HCT116 (cell line): ENCODE data around the gene SFPQ. TPM values are rescaled to one million over a fixed set of nuclear protein-coding genes. Genes with fewer than 3 reads are reported as not detected.

Experiments
- ATAC-seq: fragments of 200-7000 bp; cut with Tn5 transposase; 2 replicates; pipeline ENCODE4 v1.9.1; 2020; ENCODE audit warnings: mild to moderate bottlenecking, moderate library complexity
- BruUV-seq: library from RNA; stranded (reverse); fragments of 400-500 nt; replicated peaks from 2 replicates; lab custom pipeline; 2021; lab: Mats Ljungman, UMichigan
- CTCF ChIA-PET: fragments of 300-600 bp; sonication (Branson Sonifier 250); formaldehyde crosslinking; loops from one replicate; lab custom pipeline; 2021; ENCODE audit warnings: antibody characterized with exemption; lab: Charles Lee
- POLR2A ChIA-PET: fragments of 300-600, 350-600 bp; sonication (Branson Sonifier 250); formaldehyde crosslinking; loops from one replicate; lab custom pipeline; 2021; ENCODE audit warnings: antibody characterized with exemption; lab: Charles Lee
- RAD21 ChIA-PET, 2 experiments: fragments of 300-600 bp; sonication (Branson Sonifier 250); formaldehyde crosslinking; loops; one replicate each; lab custom pipeline; 2023; ENCODE audit warnings: low total read pairs in 2 of 2; ENCODE audit not compliant: uncharacterized antibody in 2 of 2, unreplicated experiment in 2 of 2, low non-redundant PET in 1 of 2; lab: Charles Lee
- DNase-seq: peaks from one replicate; pipeline ENCODE4 v3.0.0-alpha.2; 2010; ENCODE audit warnings: low read depth, low spot score
- H2AFZ ChIP-seq: fragments of 200-600 bp; shearing (Covaris generic), sonication (generic); 2 replicates; pipeline ENCODE4 v1.6.1; 2017; ENCODE audit warnings: low read depth, mixed run types, mixed read lengths, antibody characterized with exemption, low read length; ENCODE audit not compliant: poor library complexity, severe bottlenecking
- H3K27ac ChIP-seq: 2 replicates; pipeline ENCODE4 v1.5.1; 2012; ENCODE audit warnings: low read depth, low read length
- H3K27me3 ChIP-seq: fragments of 200-600 bp; sonication (generic); 2 replicates; pipeline ENCODE4 v1.6.1; 2016; ENCODE audit warnings: mixed run types, low read length, mixed read lengths; ENCODE audit not compliant: insufficient read depth
- H3K36me3 ChIP-seq, 2 experiments: fragments of 200-500 bp in 1 of 2; fragments of 200-600 bp in 1 of 2; sonication (Bioruptor generic) in 1 of 2; sonication (generic) in 1 of 2; 2 replicates each; pipeline versions ENCODE4 v1.5.1 to v1.6.1; 2014 to 2016; ENCODE audit warnings: low read length in 2 of 2, inconsistent platforms in 1 of 2, mixed read lengths in 1 of 2, mixed run types in 1 of 2; ENCODE audit not compliant: insufficient read depth in 2 of 2, control insufficient read depth in 1 of 2
- H3K4me1 ChIP-seq, 2 experiments: fragments of 200-600 bp in 1 of 2; sonication (generic) in 1 of 2; 2 replicates each; pipeline versions ENCODE4 v1.5.1 to v1.6.1; 2012 to 2017; ENCODE audit warnings: low read length in 2 of 2, inconsistent platforms in 1 of 2, mild to moderate bottlenecking in 1 of 2, mixed read lengths in 1 of 2, mixed run types in 1 of 2, moderate library complexity in 1 of 2; ENCODE audit not compliant: insufficient read depth in 2 of 2, control insufficient read depth in 1 of 2
- H3K4me2 ChIP-seq: fragments of 200-600 bp; sonication (generic); 2 replicates; pipeline ENCODE4 v1.6.1; 2017; ENCODE audit warnings: mixed run types, low read length, mixed read lengths
- H3K4me3 ChIP-seq, 2 experiments: fragments of 200-600 bp in 1 of 2; sonication (generic) in 1 of 2; replicated peaks in 1 of 2; 2 replicates each; pipeline ENCODE4 v1.5.1; 2011 to 2016; ENCODE audit warnings: low read length in 2 of 2, control low read depth in 1 of 2, low read depth in 1 of 2, mild to moderate bottlenecking in 1 of 2, mixed read lengths in 1 of 2, mixed run types in 1 of 2
- H3K79me2 ChIP-seq: fragments of 200-600 bp; sonication (generic); 2 replicates; pipeline ENCODE4 v1.6.1; 2017; ENCODE audit warnings: mild to moderate bottlenecking, mixed run types, low read length, moderate library complexity, mixed read lengths; ENCODE audit not compliant: insufficient read depth
- H3K9ac ChIP-seq: fragments of 200-600 bp; sonication (generic); 2 replicates; pipeline ENCODE4 v1.6.1; 2016; ENCODE audit warnings: low read length, mixed read lengths
- H3K9me2 ChIP-seq: fragments of 200-600 bp; sonication (generic), shearing (Covaris generic); 2 replicates; pipeline ENCODE4 v1.6.1; 2017; ENCODE audit warnings: mixed run types, mild to moderate bottlenecking, moderate library complexity; ENCODE audit not compliant: insufficient read depth
- H3K9me3 ChIP-seq, 2 experiments: fragments of 200-500 bp in 1 of 2; fragments of 200-600 bp in 1 of 2; sonication (Bioruptor generic) in 1 of 2; sonication (generic) in 1 of 2; 2 replicates each; pipeline ENCODE4 v1.6.1; 2014 to 2017; ENCODE audit warnings: low read length in 2 of 2, mixed read lengths in 2 of 2, inconsistent platforms in 1 of 2, low read depth in 1 of 2, mild to moderate bottlenecking in 1 of 2, mixed run types in 1 of 2, moderate library complexity in 1 of 2; ENCODE audit not compliant: control insufficient read depth in 1 of 2, insufficient read depth in 1 of 2
- H4K20me1 ChIP-seq: fragments of 200-600 bp; sonication (generic), shearing (Covaris generic); 2 replicates; pipeline ENCODE4 v1.6.1; 2017; ENCODE audit warnings: mixed run types, mild to moderate bottlenecking, moderate library complexity; ENCODE audit not compliant: insufficient read depth
- ATF3 ChIP-seq: IDR thresholded peaks from 2 replicates; pipeline ENCODE4 v1.6.1; 2012
- CBX3 ChIP-seq: IDR thresholded peaks from 2 replicates; pipeline ENCODE4 v1.6.1; 2012; ENCODE audit warnings: low read depth
- CTCF ChIP-seq, 3 experiments: fragments of 200-600 bp in 1 of 3; sonication (generic) in 1 of 3; IDR thresholded peaks in 2 of 3; conservative IDR thresholded peaks in 1 of 3; 2 replicates each; pipeline ENCODE4 v1.5.1; 2012 to 2017; ENCODE audit warnings: low read depth in 2 of 3, low read length in 2 of 3, antibody characterized with exemption in 1 of 3, borderline replicate concordance in 1 of 3, control low read depth in 1 of 3, mild to moderate bottlenecking in 1 of 3, mixed read lengths in 1 of 3, mixed run types in 1 of 3, moderate library complexity in 1 of 3; ENCODE audit not compliant: insufficient read depth in 1 of 3
- ELF1 ChIP-seq: IDR thresholded peaks from 2 replicates; pipeline ENCODE4 v1.6.1; 2012; ENCODE audit warnings: low read depth, borderline replicate concordance
- EZH2 ChIP-seq: fragments of 200-600 bp; sonication (generic); IDR thresholded peaks from 2 replicates; pipeline ENCODE4 v1.6.1; 2017; ENCODE audit warnings: antibody characterized with exemption, mixed run types
- EZH2phosphoT487 ChIP-seq: fragments of 200-600 bp; IDR thresholded peaks from 2 replicates; pipeline ENCODE4 v1.6.1; 2018; ENCODE audit warnings: antibody characterized with exemption, borderline replicate concordance
- FOSL1 ChIP-seq: IDR thresholded peaks from 2 replicates; pipeline ENCODE4 v1.6.1; 2012; ENCODE audit warnings: low read depth
- JUND ChIP-seq: IDR thresholded peaks from 2 replicates; pipeline ENCODE4 v1.6.1; 2012
- POLR2AphosphoS5 ChIP-seq: IDR thresholded peaks from 2 replicates; pipeline ENCODE4 v1.6.1; 2011; ENCODE audit warnings: mild to moderate bottlenecking, low read depth, low read length, moderate library complexity
- REST ChIP-seq: IDR thresholded peaks from 2 replicates; pipeline ENCODE4 v1.6.1; 2012; ENCODE audit warnings: low read depth
- SIN3A ChIP-seq: IDR thresholded peaks from 2 replicates; pipeline ENCODE4 v1.6.1; 2012; ENCODE audit warnings: low read depth
- SRF ChIP-seq: IDR thresholded peaks from 2 replicates; pipeline ENCODE4 v1.6.1; 2012; ENCODE audit warnings: low read depth
- YY1 ChIP-seq: IDR thresholded peaks from 2 replicates; pipeline ENCODE4 v1.6.1; 2011; ENCODE audit warnings: low read length, low read depth, moderate library complexity, mild to moderate bottlenecking; ENCODE audit not compliant: insufficient replicate concordance; ENCODE audit errors: extremely low read depth
- intact Hi-C: fragments of 100-400 bp; cut with micrococcal nuclease; formaldehyde crosslinking; loops from 2 replicates; pipeline ENCODE4 v1.10.0; 2022
- total RNA-seq: library from RNA; stranded (reverse); gene quantifications from one replicate; pipeline ENCODE4 v1.2.1, GENCODE V29; 2021; ENCODE audit not compliant: unreplicated experiment
- TF ChIP-seq, protein P1 (sequence below): IDR thresholded peaks from 2 replicates; pipeline ENCODE4 v1.6.1; 2012

The SFPQ gene
- total RNA-seq, 1 experiment from 2014 or later = 327 TPM

GRCh38 chr1:35186239-35186638 is 6.7 kb downstream of the SFPQ start:
- BruUV-seq = no TSS peak
- no peaks in the 10 kb centered on the region for H3K9me2 ChIP-seq
- intact Hi-C loops = no loop called here
- ATAC-seq = no peak
- TF ChIP-seq POLR2AphosphoS5 = no peak
- TF ChIP-seq REST = no peak
- no peak for TF ChIP-seq CBX3
- TF ChIP-seq YY1 = no peak
- no peak for TF ChIP-seq ATF3
- TF ChIP-seq FOSL1 = no peak
- TF ChIP-seq EZH2 = no peak
- TF ChIP-seq SIN3A = no peak
- TF ChIP-seq CTCF (IDR thresholded peaks at IDR 0.05 in 2 of 3, conservative IDR thresholded peaks at IDR 0.05 in 1 of 3; ENCODE audit: borderline replicate concordance in 1 of 3, insufficient read depth in 1 of 3, low read depth in 2 of 3, low read length in 2 of 3) = no peak
- TF ChIP-seq EZH2phosphoT487 = no peak
- no peak for TF ChIP-seq ELF1
- TF ChIP-seq, protein P1, sequence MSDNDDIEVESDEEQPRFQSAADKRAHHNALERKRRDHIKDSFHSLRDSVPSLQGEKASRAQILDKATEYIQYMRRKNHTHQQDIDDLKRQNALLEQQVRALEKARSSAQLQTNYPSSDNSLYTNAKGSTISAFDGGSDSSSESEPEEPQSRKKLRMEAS = no peak
- no peak for TF ChIP-seq SRF
- no peak; the same call in 1 of the 2 replicates for TF ChIP-seq JUND
- TF ChIP-seq, all 23 proteins: peak for 0
- Histone ChIP-seq H3K9ac (no peak overlapping the region), H3K4me2 (no peak overlapping the region), H4K20me1 (peaks cover 95% of the 10 kb centered on the region), H3K27me3 (no peaks in the 10 kb centered on the region), H3K36me3 (peaks cover 97 to 100% of the 10 kb centered on the region in 2 experiments), H3K4me3 (no peak overlapping the region), H3K9me3 (no peaks in the 10 kb centered on the region), H2AFZ (no peak overlapping the region), H3K79me2 (peaks cover 100% of the 10 kb centered on the region), H3K4me1 (peaks cover 7 to 14% of the 10 kb centered on the region in 2 experiments), H3K27ac (no peak overlapping the region)
- POLR2A ChIA-PET = no interaction called here
- no peak for DNase-seq
- RAD21 ChIA-PET = no interaction called here
- CTCF ChIA-PET = no interaction called here
